Breast epithelium (tissue), 3 donors: ENCODE data around the gene MAOA.

ENCODE experiments used
- CTCF ChIP-seq, 3 donors: fragments of 450-650 bp; IDR thresholded peaks; one replicate each; pipeline ENCODE4 v1.5.1; 2016 to 2017; ENCODE audit warnings: antibody characterized with exemption in 3 of 3, mild to moderate bottlenecking in 3 of 3, moderate library complexity in 3 of 3
- POLR2A ChIP-seq: fragments of 450-650 bp; IDR thresholded peaks from one replicate; pipeline ENCODE4 v1.6.1; 2016; ENCODE audit warnings: antibody characterized with exemption, mild to moderate bottlenecking, moderate library complexity

GRCh38 chrX:43728002-43728401, 71.9 kb downstream of the MAOA start:
- TF ChIP-seq POLR2A, result no peak
- TF ChIP-seq CTCF (IDR thresholded peaks at IDR 0.05), result no peak
